HepG2 (cell line): ENCODE data around the gene GPS2. TPM values are rescaled to one million over a fixed set of nuclear protein-coding genes. Genes with fewer than 3 reads are reported as not detected.

Source experiments
- BORCS8-MEF2B ChIP-seq: sonication (generic); formaldehyde crosslinking; IDR thresholded peaks from 2 replicates; pipeline ENCODE4 v1.8.0; 2022; ENCODE audit warnings: mild to moderate bottlenecking, missing genetic modification reagents
- MIXL1 ChIP-seq: IDR thresholded peaks from 2 replicates; pipeline ENCODE4 v1.6.1; 2016
- MXD4 ChIP-seq: IDR thresholded peaks from 2 replicates; pipeline ENCODE4 v1.6.1; 2016; ENCODE audit warnings: mild to moderate bottlenecking, missing biosample characterization, missing genetic modification reagents
- PAWR ChIP-seq: sonication (generic); formaldehyde crosslinking; IDR thresholded peaks from 2 replicates; pipeline ENCODE4 v1.4.0; 2020; ENCODE audit warnings: missing genetic modification reagents, mild to moderate bottlenecking, borderline replicate concordance
- PITX1 ChIP-seq: sonication (generic); formaldehyde crosslinking; IDR thresholded peaks from 2 replicates; pipeline ENCODE4 v1.5.1; 2020; ENCODE audit warnings: mild to moderate bottlenecking, missing genetic modification reagents
- SRF ChIP-seq: IDR thresholded peaks from 2 replicates; pipeline ENCODE4 v1.6.1; 2011; ENCODE audit warnings: mild to moderate bottlenecking, low read depth, low read length, moderate library complexity
- TMF1 ChIP-seq: sonication (generic); formaldehyde crosslinking; IDR thresholded peaks from 2 replicates; pipeline ENCODE4 v1.8.1; 2022; ENCODE audit warnings: low read depth, missing genetic modification reagents
- TP53 ChIP-seq: sonication (generic); formaldehyde crosslinking; conservative IDR thresholded peaks from 2 replicates; pipeline ENCODE4 v1.4.0; 2020; ENCODE audit warnings: missing genetic modification reagents
- ZNF337 ChIP-seq: sonication (generic); formaldehyde crosslinking; IDR thresholded peaks from 2 replicates; pipeline ENCODE4 v1.5.1; 2020; ENCODE audit warnings: missing genetic modification reagents, low read depth, mild to moderate bottlenecking, borderline replicate concordance
- ZNF709 ChIP-seq: sonication (generic); formaldehyde crosslinking; IDR thresholded peaks from 2 replicates; pipeline ENCODE4 v1.5.0; 2020; ENCODE audit warnings: mild to moderate bottlenecking, missing genetic modification reagents
- ZNF839 ChIP-seq: sonication (generic); formaldehyde crosslinking; IDR thresholded peaks from 2 replicates; pipeline ENCODE4 v1.4.0; 2020; ENCODE audit warnings: missing genetic modification reagents, mild to moderate bottlenecking, borderline replicate concordance
- polyA plus RNA-seq, 8 experiments: library from polyadenylated mRNA; depleted of rRNA in 3 of 8; stranded (reverse) in 7 of 8; unstranded in 1 of 8; fragments of >200 nt; fragmentation: Illumina TruSeq in 4 of 8; extraction: Trizol in 4 of 8; gene quantifications; 2 replicates each; pipeline versions ENCODE4 v1.2.1 to v1.2.3, GENCODE V29; 2011 to 2016; ENCODE audit warnings: low read depth in 4 of 8, missing spikeins in 1 of 8, mixed read lengths in 1 of 8; ENCODE audit not compliant: insufficient read depth in 1 of 8
- total RNA-seq, 5 experiments: library from RNA; depleted of rRNA; stranded (reverse); fragments of >200 nt; fragmentation: Illumina TruSeq; extraction: Trizol; gene quantifications; 2 replicates each; pipeline ENCODE4 v1.2.3, GENCODE V29; 2016; ENCODE audit warnings: low read depth in 1 of 5
- TF ChIP-seq, protein P1 (sequence below): IDR thresholded peaks from 2 replicates; pipeline ENCODE4 v1.6.1; 2012; ENCODE audit warnings: low read depth, low read length, improper control_type of control experiment
- TF ChIP-seq, protein P2 (sequence below): sonication (generic); formaldehyde crosslinking; IDR thresholded peaks from 2 replicates; pipeline ENCODE4 v1.8.1; 2023; ENCODE audit warnings: mild to moderate bottlenecking, inconsistent platforms, moderate library complexity, missing genetic modification reagents, borderline replicate concordance
- TF ChIP-seq, protein P3 (sequence below): sonication (generic); formaldehyde crosslinking; IDR thresholded peaks from 2 replicates; pipeline ENCODE4 v1.4.0; 2020; ENCODE audit warnings: missing genetic modification reagents, mild to moderate bottlenecking, borderline replicate concordance
- TF ChIP-seq, protein P4 (sequence below): sonication (generic); formaldehyde crosslinking; IDR thresholded peaks from 2 replicates; pipeline ENCODE4 v1.4.0; 2020; ENCODE audit warnings: low read depth, mild to moderate bottlenecking, missing genetic modification reagents
- TF ChIP-seq, protein P5 (sequence below): sonication (generic); formaldehyde crosslinking; IDR thresholded peaks from 2 replicates; pipeline ENCODE4 v1.4.0; 2020; ENCODE audit warnings: mild to moderate bottlenecking, missing genetic modification reagents, borderline replicate concordance

GPS2 gene
- total and polyA plus RNA-seq, 2 of the 13 experiments (the other 11 are each of a cell fraction or from before 2014, with no cell fraction given): 58.0 to 59.4 TPM

DNA sequence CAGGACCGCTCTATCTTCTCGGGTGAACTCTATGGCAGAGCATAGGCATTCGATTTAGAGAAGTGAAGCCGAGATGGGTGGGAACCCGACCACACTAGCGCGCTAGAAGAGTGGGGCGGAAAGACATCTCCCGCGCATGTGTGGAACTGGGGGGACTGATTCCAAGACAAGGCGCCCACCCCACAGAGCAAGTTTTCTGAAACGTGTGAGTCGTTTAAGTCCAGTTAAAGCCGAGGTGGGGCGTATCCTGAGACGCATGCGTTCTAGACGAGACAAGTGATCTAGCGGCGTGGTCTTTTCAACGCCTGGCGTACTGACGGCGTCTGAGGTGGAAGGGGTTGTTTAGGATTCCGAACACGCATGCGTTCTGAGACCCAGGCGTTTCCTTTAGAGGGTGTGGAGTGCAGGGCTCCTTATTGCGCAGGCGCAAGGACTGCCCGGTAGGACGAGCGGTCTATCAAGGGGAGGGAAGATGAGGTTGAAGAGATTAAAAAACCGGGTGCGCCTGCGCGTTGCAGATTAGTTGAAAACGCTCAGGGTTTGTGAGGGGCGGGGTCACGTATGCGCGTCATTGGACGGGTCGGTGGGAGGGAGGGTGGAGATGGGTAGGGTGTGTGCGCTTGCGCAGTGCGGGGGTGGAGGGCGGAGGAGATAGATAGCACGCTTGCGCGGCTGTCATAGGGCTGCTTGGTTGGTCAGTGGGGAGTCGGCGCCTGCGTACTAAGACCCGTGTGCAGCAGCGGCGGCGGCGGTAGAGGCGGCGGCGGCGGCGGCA lies 8.1 kb downstream of the GPS2 start, which contains the start of gene EIF5A (continued):
- TF ChIP-seq PAWR (no peak), ZNF839 (no peak), ZNF337 (CRISPR knock-in tag) (0 out of 2 replicates have a peak, but pooled peaks have one; percentile 58), TP53 (CRISPR knock-in tag) (no peak), PITX1 (no peak), MIXL1 (CRISPR knock-in tag) (no peak), MXD4 (CRISPR knock-in tag) (peak; percentile 61), SRF (no peak), TMF1 (CRISPR knock-in tag) (no peak), BORCS8-MEF2B (CRISPR knock-in tag) (no peak), ZNF709 (0 out of 2 replicates have a peak, but pooled peaks have one; percentile 24)
- TF ChIP-seq, protein P1, sequence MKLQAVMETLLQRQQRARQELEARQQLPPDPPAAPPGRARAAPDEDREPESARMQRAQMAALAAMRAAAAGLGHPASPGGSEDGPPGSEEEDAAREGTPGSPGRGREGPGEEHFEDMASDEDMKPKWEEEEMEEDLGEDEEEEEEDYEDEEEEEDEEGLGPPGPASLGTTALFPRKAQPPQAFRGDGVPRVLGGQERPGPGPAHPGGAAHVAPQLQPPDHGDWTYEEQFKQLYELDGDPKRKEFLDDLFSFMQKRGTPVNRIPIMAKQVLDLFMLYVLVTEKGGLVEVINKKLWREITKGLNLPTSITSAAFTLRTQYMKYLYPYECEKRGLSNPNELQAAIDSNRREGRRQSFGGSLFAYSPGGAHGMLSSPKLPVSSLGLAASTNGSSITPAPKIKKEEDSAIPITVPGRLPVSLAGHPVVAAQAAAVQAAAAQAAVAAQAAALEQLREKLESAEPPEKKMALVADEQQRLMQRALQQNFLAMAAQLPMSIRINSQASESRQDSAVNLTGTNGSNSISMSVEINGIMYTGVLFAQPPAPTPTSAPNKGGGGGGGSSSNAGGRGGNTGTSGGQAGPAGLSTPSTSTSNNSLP: peak; percentile 35; the same call in 1 of the 2 replicates
- TF ChIP-seq, protein P2, sequence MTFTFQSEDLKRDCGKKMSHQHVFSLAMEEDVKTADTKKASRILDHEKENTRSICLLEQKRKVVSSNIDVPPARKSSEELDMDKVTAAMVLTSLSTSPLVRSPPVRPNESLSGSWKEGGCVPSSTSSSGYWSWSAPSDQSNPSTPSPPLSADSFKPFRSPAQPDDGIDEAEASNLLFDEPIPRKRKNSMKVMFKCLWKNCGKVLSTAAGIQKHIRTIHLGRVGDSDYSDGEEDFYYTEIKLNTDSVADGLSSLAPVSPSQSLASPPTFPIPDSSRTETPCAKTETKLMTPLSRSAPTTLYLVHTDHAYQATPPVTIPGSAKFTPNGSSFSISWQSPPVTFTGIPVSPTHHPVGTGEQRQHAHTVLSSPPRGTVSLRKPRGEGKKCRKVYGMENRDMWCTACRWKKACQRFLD (CRISPR knock-in tag): 0 out of 2 replicates have a peak, but pooled peaks have one; percentile 21
- TF ChIP-seq, protein P3, sequence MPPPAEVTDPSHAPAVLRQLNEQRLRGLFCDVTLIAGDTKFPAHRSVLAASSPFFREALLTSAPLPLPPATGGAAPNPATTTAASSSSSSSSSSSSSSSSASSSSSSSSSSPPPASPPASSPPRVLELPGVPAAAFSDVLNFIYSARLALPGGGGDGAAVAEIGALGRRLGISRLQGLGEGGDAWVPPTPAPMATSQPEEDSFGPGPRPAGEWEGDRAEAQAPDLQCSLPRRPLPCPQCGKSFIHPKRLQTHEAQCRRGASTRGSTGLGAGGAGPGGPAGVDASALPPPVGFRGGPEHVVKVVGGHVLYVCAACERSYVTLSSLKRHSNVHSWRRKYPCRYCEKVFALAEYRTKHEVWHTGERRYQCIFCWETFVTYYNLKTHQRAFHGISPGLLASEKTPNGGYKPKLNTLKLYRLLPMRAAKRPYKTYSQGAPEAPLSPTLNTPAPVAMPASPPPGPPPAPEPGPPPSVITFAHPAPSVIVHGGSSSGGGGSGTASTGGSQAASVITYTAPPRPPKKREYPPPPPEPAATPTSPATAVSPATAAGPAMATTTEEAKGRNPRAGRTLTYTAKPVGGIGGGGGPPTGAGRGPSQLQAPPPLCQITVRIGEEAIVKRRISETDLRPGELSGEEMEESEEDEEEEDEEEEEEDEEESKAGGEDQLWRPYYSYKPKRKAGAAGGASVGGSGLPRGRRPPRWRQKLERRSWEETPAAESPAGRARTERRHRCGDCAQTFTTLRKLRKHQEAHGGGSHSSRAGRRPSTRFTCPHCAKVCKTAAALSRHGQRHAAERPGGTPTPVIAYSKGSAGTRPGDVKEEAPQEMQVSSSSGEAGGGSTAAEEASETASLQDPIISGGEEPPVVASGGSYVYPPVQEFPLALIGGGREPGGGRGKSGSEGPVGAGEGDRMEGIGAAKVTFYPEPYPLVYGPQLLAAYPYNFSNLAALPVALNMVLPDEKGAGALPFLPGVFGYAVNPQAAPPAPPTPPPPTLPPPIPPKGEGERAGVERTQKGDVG (CRISPR knock-in tag): no peak
- TF ChIP-seq, protein P4, sequence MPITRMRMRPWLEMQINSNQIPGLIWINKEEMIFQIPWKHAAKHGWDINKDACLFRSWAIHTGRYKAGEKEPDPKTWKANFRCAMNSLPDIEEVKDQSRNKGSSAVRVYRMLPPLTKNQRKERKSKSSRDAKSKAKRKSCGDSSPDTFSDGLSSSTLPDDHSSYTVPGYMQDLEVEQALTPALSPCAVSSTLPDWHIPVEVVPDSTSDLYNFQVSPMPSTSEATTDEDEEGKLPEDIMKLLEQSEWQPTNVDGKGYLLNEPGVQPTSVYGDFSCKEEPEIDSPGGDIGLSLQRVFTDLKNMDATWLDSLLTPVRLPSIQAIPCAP (CRISPR knock-in tag): no peak
- TF ChIP-seq, protein P5, sequence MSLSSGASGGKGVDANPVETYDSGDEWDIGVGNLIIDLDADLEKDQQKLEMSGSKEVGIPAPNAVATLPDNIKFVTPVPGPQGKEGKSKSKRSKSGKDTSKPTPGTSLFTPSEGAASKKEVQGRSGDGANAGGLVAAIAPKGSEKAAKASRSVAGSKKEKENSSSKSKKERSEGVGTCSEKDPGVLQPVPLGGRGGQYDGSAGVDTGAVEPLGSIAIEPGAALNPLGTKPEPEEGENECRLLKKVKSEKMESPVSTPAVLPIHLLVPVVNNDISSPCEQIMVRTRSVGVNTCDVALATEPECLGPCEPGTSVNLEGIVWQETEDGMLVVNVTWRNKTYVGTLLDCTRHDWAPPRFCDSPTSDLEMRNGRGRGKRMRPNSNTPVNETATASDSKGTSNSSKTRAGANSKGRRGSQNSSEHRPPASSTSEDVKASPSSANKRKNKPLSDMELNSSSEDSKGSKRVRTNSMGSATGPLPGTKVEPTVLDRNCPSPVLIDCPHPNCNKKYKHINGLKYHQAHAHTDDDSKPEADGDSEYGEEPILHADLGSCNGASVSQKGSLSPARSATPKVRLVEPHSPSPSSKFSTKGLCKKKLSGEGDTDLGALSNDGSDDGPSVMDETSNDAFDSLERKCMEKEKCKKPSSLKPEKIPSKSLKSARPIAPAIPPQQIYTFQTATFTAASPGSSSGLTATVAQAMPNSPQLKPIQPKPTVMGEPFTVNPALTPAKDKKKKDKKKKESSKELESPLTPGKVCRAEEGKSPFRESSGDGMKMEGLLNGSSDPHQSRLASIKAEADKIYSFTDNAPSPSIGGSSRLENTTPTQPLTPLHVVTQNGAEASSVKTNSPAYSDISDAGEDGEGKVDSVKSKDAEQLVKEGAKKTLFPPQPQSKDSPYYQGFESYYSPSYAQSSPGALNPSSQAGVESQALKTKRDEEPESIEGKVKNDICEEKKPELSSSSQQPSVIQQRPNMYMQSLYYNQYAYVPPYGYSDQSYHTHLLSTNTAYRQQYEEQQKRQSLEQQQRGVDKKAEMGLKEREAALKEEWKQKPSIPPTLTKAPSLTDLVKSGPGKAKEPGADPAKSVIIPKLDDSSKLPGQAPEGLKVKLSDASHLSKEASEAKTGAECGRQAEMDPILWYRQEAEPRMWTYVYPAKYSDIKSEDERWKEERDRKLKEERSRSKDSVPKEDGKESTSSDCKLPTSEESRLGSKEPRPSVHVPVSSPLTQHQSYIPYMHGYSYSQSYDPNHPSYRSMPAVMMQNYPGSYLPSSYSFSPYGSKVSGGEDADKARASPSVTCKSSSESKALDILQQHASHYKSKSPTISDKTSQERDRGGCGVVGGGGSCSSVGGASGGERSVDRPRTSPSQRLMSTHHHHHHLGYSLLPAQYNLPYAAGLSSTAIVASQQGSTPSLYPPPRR (CRISPR knock-in tag): peak; percentile 46; the same call in 1 of the 2 replicates
